NCI-H1694 treated with DMSO at 0.1 percent for 48 hours (cell line): ENCODE measurements around the gene BICC1.

ENCODE experiments used
- DNase-seq: peaks from one replicate; lab custom pipeline; 2025; lab: John Stamatoyannopoulos, UW

Gene BICC1

DNA sequence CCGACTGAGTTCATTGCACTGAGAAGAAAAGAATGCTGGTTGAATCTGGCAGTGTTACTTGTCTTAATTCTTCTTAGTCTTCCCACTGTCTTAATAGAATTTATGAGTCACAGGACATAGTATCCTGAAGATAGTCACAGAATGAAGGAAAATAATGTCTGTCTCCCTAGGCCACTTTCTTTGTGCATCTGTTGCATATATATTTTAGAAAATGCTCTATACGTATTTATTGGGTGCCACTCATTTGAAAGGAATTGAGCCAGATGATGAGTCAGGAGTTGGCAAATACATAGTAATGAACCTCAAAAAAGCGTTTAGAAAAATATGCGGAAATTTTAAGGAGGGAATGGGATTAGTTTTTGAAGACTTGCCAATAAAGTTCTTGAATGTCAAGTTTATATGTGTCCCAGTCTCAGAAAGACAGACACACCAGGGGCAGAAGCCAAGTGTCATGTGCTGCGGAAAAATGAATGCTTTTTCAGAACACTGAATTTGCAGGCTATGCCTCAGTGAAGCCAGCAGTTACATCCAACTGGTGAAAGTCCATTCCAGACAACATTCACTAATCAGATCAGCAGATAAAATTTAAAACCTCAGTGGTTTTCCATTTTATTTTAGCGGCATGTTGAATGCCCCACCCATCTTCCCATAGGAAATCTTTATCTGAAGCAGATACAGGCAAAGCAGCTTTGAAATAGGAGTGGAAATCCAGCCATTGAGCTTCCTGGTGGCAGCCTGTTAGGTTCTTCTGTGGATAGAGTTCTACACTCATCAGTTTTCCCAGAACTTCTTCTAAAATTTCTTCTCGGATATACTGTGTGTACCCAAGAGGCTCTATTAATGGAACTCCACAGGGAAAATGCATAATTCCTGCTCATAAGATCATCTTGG is 308.4 kb downstream of the BICC1 start:
- DNase-seq, result no peak

- no peak for DNase-seq
Observed at GRCh38 chr10:58821752-58822056, 309.0 kb downstream of the BICC1 start.

GRCh38 chr10:58823983-58824382 is 311.3 kb downstream of the BICC1 start:
- no peak for DNase-seq

DNA sequence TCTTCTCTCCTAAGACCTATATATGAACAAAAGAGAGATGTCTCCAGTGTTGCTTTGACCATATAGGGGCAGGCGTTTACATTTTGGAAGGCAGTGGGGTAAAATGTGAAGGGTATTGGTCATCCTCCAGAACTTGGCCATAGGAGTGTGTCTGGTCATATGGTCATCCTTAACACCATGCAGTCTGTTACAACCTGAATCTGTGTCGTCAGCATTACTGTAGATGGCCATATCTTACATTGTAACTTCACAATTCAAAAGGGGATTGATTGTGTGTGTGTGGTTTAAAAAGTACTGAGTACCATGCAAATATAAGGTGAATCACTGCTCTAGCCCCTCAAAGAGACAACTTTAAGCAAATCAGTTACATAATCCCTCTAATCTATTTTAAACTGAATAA is 311.7 kb downstream of the BICC1 start:
- no peak for DNase-seq

DNA sequence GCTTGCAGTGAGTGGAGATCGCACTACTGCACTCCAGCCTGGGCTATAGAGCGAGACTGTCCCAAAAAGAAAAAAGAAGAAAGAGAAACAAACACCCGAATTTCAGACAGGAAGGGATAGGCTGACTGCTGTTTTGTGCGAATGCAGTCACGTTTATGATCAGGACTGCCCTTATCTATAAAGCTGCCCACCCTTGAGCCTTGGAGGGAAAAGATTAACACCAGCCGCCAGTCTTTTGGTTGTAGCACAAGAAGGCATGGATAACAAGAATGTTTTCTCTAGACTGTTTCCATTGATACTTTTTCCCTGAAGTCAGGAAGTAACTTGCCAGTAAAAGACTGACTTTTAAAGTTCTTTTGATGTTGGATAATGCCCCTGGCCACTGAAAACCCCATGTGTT is 314.0 kb downstream of the BICC1 start:
- DNase-seq, result no peak

- no peak for DNase-seq
Observed at GRCh38 chr10:58827381-58827780, 314.7 kb downstream of the BICC1 start.

- no peak for DNase-seq
Observed at GRCh38 chr10:58829839-58830238, 317.2 kb downstream of the BICC1 start.

DNA sequence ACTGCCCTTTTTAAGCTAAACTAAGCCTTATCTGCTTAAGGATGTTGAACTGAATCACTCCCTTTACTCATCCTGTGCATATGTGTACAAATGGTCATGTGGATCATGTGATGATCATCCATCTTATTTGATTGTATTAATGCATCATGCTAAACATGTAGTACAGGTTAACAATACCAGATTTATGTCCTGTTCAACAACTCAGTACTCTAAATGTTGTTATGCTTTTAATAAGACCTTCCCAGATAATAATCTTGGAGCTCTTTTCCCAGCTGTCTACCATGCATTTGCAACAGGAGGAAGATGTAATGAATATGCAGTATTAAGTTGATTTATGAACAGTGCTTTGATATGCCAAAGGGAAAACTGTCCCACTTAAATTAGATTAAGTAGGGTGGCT is 318.0 kb downstream of the BICC1 start:
- DNase-seq, result no peak

- no peak for DNase-seq
Observed at GRCh38 chr10:58833771-58834561, 321.3 kb downstream of the BICC1 start.

GRCh38 chr10:58836176-58836700 is 323.6 kb downstream of the BICC1 start:
- DNase-seq, result no peak

GRCh38 chr10:58836991-58837575 is 324.4 kb downstream of the BICC1 start:
- no peak for DNase-seq

DNA sequence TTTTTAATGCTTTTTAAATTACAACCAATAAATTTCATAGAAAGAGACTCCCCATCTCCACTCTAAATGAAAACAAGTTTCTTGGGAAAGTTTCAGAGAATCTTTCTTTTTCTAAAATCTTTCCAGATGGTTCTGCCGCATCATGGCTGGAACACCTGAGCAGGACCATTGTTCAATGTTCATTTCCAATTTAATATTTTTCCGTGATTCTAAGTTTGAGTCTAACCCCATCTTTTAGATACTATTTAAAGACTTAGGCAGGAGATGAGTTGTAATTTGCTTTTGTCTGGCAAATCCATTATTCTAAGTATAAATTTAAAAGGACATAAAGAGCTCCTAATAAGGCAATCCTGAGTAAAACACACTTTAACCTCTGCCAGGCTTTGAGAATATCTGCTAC is 325.2 kb downstream of the BICC1 start:
- DNase-seq, result no peak

- no peak for DNase-seq
Observed at GRCh38 chr10:58838561-58839208, 326.0 kb downstream of the BICC1 start.

DNA sequence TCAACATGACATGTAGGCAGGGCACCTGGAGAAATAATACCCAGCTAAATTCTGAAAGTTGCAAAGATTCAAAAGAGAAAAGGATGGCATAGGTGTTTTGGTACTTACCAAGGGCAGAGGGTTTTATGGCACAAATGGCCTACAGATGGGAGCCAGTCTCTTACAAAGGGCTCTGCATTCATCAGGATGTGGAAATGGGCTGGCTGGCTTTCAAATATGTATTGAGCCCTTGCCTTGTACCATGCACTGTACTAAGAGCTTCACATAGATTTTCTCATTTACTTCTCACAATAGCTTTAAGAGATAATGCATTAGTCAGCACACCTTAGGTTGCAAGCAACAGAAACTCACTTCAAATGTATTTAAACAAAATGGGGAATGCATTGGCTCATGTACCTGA is 327.1 kb downstream of the BICC1 start:
- DNase-seq, result no peak

GRCh38 chr10:58840840-58841435 is 328.3 kb downstream of the BICC1 start:
- no peak for DNase-seq

GRCh38 chr10:58842860-58843376 is 330.2 kb downstream of the BICC1 start:
- DNase-seq, result no peak

DNA sequence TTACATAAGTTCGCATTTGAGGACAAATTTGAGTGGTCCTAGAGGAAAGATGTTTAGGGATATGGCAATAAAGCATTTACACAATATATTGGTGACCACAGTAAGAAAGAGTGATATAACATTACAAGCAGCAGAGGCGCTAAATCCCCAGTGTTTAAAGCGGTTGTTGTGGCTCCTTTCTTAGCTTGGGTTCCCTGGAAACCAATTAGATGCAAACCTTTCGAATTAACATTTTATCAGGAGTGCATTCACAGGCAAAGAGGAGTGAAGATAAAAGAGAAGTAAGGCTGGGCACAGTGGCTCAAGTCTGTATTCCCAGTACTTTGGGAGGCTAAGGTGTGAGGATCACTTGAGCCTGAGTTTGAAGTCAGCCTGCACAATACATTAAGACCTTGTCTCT is 331.1 kb downstream of the BICC1 start:
- no peak for DNase-seq

DNA sequence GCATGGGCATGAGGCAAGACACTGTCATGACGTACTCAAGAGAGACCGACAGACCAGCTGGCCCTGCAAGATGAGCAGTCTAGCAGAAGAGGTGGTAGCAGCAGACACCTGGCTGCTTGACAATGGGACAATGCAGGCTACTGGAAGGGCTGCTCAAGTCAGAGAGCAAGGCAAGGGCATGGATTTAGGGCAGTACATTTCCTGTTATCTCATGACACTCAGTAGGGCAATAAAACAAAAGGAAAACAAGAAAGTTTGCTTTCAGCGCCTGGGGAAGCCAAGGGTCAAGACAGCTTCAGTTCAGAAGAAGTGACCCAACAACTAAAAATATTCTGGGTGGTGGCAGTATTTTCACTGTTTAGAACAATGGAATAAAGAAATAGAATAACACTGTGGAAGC is 332.0 kb downstream of the BICC1 start:
- DNase-seq, result no peak

DNA sequence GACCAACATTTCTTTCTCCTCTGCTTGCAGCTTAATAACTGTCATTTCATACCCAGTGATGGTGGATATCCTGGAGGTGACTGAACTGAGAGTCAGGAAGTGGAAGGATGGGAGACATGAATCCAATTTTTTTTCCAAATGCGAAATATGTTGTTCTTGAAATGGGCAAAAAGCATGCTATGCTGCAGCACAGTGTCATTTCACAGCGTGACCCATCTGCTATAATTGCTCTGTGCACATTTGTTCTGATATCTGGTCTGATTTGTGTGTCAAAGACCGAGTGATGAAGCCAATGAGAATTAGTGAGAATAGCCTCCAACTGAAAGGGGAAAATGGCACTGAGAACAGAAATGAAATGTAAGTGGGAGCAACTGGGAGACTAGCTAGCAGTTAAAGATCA is 334.2 kb downstream of the BICC1 start:
- no peak for DNase-seq

DNA sequence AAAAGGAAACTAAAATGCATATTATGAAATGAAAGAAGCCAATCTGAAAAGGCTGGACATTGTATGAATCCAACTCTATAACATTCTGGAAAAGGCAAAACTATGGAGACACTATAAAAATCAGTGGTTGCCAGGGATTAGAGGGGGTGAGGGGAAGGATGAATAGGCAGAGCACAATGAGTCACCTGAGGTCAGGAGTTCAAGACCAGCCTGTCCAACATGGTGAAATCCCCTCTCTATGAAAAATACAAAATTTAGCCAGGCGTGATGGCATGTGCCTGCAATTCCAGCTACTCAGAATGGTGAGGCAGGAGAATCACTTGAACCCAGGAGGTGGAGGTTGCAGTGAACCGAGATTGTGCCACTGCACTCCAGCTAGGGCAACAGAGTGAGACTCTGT is 338.9 kb downstream of the BICC1 start:
- DNase-seq, result no peak

DNA sequence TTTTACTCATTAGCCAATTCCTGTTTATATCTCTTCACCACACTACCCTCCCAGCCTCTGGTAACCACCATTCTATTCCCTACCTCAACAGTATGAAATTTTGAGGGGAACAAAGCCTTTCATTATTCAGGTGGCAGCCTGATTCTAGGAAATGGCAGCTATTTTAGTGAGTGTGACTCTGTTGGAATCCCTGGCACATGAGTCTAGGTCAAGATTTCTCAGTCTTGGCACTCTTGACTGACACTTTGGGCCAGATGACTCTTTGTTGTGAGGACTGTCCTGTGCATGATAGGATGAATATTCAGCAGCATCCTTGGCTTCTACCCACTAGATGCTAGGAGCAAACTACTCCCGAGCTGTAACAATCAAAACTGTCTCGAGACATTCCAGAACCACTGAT is 341.0 kb downstream of the BICC1 start:
- DNase-seq, result no peak

DNA sequence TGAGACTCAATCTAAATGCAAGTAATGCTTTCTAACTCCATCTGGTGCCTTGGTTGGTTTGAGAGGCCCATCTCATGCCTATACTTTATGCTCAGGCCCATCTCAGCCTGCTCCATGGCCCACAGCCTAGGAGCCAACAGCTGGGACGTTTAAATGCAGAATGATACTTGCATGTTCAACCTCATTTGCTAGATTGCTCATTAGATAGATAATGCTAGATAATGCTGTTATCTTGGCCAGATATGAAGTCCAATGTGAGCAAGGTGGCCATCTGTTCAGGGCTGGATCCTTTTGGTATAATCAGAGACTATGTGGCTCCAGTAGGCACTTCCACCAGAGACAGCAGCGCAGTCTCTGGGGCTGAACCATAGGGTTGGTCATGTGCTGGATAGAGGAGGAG is 342.1 kb downstream of the BICC1 start:
- no peak for DNase-seq
